Ovary (tissue), 9 donors: ENCODE data around the gene CD247. TPM values are rescaled to one million over a fixed set of nuclear protein-coding genes. Genes with fewer than 3 reads are reported as not detected.

Experiments used
- DNase-seq, 5 donors: peaks; one replicate each; pipeline ENCODE4 v3.0.0-alpha.2; 2019 to 2020
- H3K27ac ChIP-seq, 2 donors: fragments of 200-600 bp; one replicate each; pipeline versions ENCODE4 v1.5.1 to v1.8.0; 2019 to 2022
- H3K27me3 ChIP-seq: fragments of 200-600 bp; one replicate; pipeline ENCODE4 v1.8.0; 2022
- H3K36me3 ChIP-seq: fragments of 200-600 bp; sonication (generic); one replicate; pipeline ENCODE4 v1.5.1; 2019
- H3K4me1 ChIP-seq: one replicate; pipeline ENCODE4 v1.8.1; 2013; ENCODE audit warnings: mild to moderate bottlenecking, moderate library complexity; ENCODE audit not compliant: insufficient read depth
- H3K4me3 ChIP-seq: fragments of 200-600 bp; sonication (generic); one replicate; pipeline ENCODE4 v1.5.1; 2017
- H3K9me3 ChIP-seq, 2 donors: fragments of 200-600 bp in 1 of 2; sonication (generic) in 1 of 2; one replicate each; pipeline versions ENCODE4 v1.5.1 to v1.8.1; 2013 to 2019; ENCODE audit warnings: mild to moderate bottlenecking in 1 of 2, moderate library complexity in 1 of 2
- CTCF ChIP-seq, 3 donors: fragments of 450-650 bp in 2 of 3; fragments of 200-600 bp in 1 of 3; IDR thresholded peaks; one replicate each; pipeline versions ENCODE4 v1.5.1 to v1.8.0; 2016 to 2022; ENCODE audit warnings: antibody characterized with exemption in 3 of 3, mild to moderate bottlenecking in 1 of 3
- EP300 ChIP-seq: sonication (generic); formaldehyde crosslinking; IDR thresholded peaks from one replicate; pipeline ENCODE4 v1.6.1; 2017; ENCODE audit warnings: antibody characterized with exemption
- POLR2A ChIP-seq: fragments of 450-650 bp; IDR thresholded peaks from one replicate; pipeline ENCODE4 v1.6.1; 2017; ENCODE audit warnings: antibody characterized with exemption, mild to moderate bottlenecking, moderate library complexity
- WGBS, 3 donors: extraction: QIAGEN DNeasy Blood & Tissue Kit in 1 of 3; methylation state at CpG; one replicate each; pipeline versions ENCODE4 v1.1.5 to v1.1.7; 2013 to 2017; 5-methylcytosine and 5-hydroxymethylcytosine counted together
- intact Hi-C, 4 donors: fragments of 100-400 bp; cut with DNase I; formaldehyde crosslinking; loops; one replicate each; pipeline versions ENCODE4 v1.11.0 to v1.15.1; 2022 to 2023
- polyA plus RNA-seq, 2 donors: library from polyadenylated mRNA; stranded (reverse); fragments of 200-250 nt in 1 of 2; fragments of 350-450 nt in 1 of 2; fragmentation: Illumina TruSeq in 1 of 2; extraction: RNeasy Lipid Tissue Mini Kit (QIAGEN cat#74804) in 1 of 2; gene quantifications; one replicate each; pipeline ENCODE4 v1.2.3, GENCODE V29; 2013 to 2014
- total RNA-seq, 7 donors: library from RNA; depleted of rRNA in 2 of 7; stranded (reverse); fragments of >200 nt in 2 of 7; fragmentation: NEBNext Ultra II Directional in 3 of 7; extraction: Animal tissue kit (Norgen Biotek cat#: 25700) in 3 of 7; gene quantifications; one replicate each; pipeline versions ENCODE4 v1.1.0 to v1.2.4, GENCODE V29; 2016 to 2023
- donor health status: DM: no; HTN: no; CAD: no; lungs with moderate emphysema.
- donor health status: DM: no; HTN: no; CAD: no.
- donor health status: Bipolar disorder and iron deficiency.
- donor health status: DM: yes; HTN: yes; CAD: no.
- donor health status: DM: no; HTN: no; CAD: no.
- donor health status: DM: yes; HTN: yes; CAD: no.

Gene CD247
- total and polyA plus RNA-seq, 9 donors = 0.32 to 3.3 (median 0.47) TPM

- H3K4me1 ChIP-seq = no peaks in the 10 kb centered on the region
- H3K27ac ChIP-seq = no peak overlapping the region
- no peak overlapping the region for H3K4me3 ChIP-seq
- TF ChIP-seq CTCF (IDR thresholded peaks at IDR 0.05) (no peak), POLR2A (no peak), EP300 (no peak)
- intact Hi-C loops = loop anchor here in 1 of 4 donors (10.0 kb wide), 1 partner anchor 130 kb away; no protein-coding TSS in a partner anchor
- no peak for DNase-seq
- no peaks in the 10 kb centered on the region for H3K27me3 ChIP-seq
- no peaks in the 10 kb centered on the region for H3K9me3 ChIP-seq
- no peaks in the 10 kb centered on the region for H3K36me3 ChIP-seq
- WGBS, 3 donors = 89 to 93% (median 90%) methylated on average over 3 of the region's 3 CpGs
Observed at GRCh38 chr1:167404908-167405307, 113.4 kb downstream of the CD247 start.

- 77 to 85% (median 81%) methylated on average over 4 of the region's 4 CpGs for WGBS, 3 donors
- no peaks in the 10 kb centered on the region for H3K27me3 ChIP-seq
- TF ChIP-seq CTCF (IDR thresholded peaks at IDR 0.05) (no peak), POLR2A (no peak), EP300 (no peak)
- H3K9me3 ChIP-seq = no peaks in the 10 kb centered on the region
- DNase-seq = no peak
- no peaks in the 10 kb centered on the region for H3K4me1 ChIP-seq
- H3K4me3 ChIP-seq = no peak overlapping the region
- H3K36me3 ChIP-seq = no peaks in the 10 kb centered on the region
- intact Hi-C loops = loop anchor here in 1 of 4 donors (10.0 kb wide), 1 partner anchor 130 kb away; no protein-coding TSS in a partner anchor
- H3K27ac ChIP-seq = no peak overlapping the region
Observed at GRCh38 chr1:167404161-167404888, 114.0 kb downstream of the CD247 start.

GRCh38 chr1:167401260-167401873 is 117.0 kb downstream of the CD247 start:
- intact Hi-C loops = loop anchor here in 1 of 4 donors (10.0 kb wide), 1 partner anchor 133 kb away; no protein-coding TSS in a partner anchor
- H3K27me3 ChIP-seq = no peaks in the 10 kb centered on the region
- no peaks in the 10 kb centered on the region for H3K9me3 ChIP-seq
- H3K27ac ChIP-seq = no peak overlapping the region
- no peaks in the 10 kb centered on the region for H3K36me3 ChIP-seq
- DNase-seq = peak in 2 of 5 donors; percentile 22 to 25
- no peak overlapping the region for H3K4me3 ChIP-seq
- WGBS, 3 donors = 63 to 66% (median 66%) methylated on average over 8 of the region's 8 CpGs
- no peaks in the 10 kb centered on the region for H3K4me1 ChIP-seq
- peak in 1 of 3 donors; percentile 10 for TF ChIP-seq CTCF (IDR thresholded peaks at IDR 0.05)
- TF ChIP-seq POLR2A = no peak
- TF ChIP-seq EP300 = no peak

- H3K36me3 ChIP-seq = no peaks in the 10 kb centered on the region
- WGBS, 3 donors = 73 to 83% (median 78%) methylated on average over 2 of the region's 2 CpGs
- no peak for TF ChIP-seq POLR2A
- no peak for TF ChIP-seq CTCF (IDR thresholded peaks at IDR 0.05)
- TF ChIP-seq EP300 = no peak
Observed at GRCh38 chr1:167400359-167400953, 117.9 kb downstream of the CD247 start.

More at GRCh38 chr1:167400359-167400953, 117.9 kb downstream of the CD247 start:
- H3K9me3 ChIP-seq = no peaks in the 10 kb centered on the region
- no peaks in the 10 kb centered on the region for H3K27me3 ChIP-seq
- H3K27ac ChIP-seq = no peak overlapping the region
- no peak for DNase-seq
- H3K4me3 ChIP-seq = no peak overlapping the region
- H3K4me1 ChIP-seq = no peaks in the 10 kb centered on the region
- intact Hi-C loops = loop anchor here in 1 of 4 donors (10.0 kb wide), 1 partner anchor 134 kb away; no protein-coding TSS in a partner anchor
